Spleen (tissue), 7 donors: ENCODE data around the gene WFDC13.
"Not testable (repeated sequence)": the region's sequence is repeated elsewhere in the genome, so short reads cannot be mapped to it uniquely, and the experiment has no call there.

Experiments
- CTCF ChIP-seq, 11 experiments: fragments of 200-600 bp in 7 of 11; fragments of 450-650 bp in 4 of 11; sonication (generic) in 4 of 11; IDR thresholded peaks in 8 of 11; conservative IDR thresholded peaks in 3 of 11; 1 replicate in 7 of 11; 2 replicates in 4 of 11; pipeline versions ENCODE4 v1.4.0 to v1.8.0; 2016 to 2021; ENCODE audit warnings: antibody characterized with exemption in 11 of 11, inconsistent platforms in 4 of 11, mild to moderate bottlenecking in 1 of 11
- POLR2AphosphoS5 ChIP-seq, 3 donors: sonication (generic); formaldehyde crosslinking; IDR thresholded peaks; one replicate each; pipeline ENCODE4 v1.5.1; 2017; ENCODE audit warnings: antibody characterized with exemption in 3 of 3
- donor health status: DM: no; HTN: no; CAD: no; lungs with moderate emphysema.
- donor health status: DM: no; HTN: no; CAD: no.
- donor health status: DM: no; HTN: no; CAD: no.

DNA sequence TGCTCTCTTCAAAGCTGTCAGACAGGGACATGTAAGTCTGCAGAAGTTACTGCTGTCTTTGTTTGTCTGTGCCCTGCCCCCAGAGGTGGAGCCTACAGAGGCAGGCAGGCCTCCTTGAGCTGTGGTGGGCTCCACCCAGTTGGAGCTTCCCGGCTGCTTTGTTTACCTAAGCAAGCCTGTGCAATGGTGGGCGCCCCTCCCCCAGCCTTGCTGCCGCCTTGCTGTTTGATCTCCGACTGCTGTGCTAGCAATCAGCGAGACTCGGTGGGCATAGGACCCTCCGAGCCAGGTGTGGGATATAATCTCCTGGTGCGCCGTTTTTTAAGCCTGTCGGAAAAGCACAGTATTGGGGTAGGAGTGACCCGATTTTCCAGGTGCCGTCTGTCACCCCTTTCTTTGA is 8.5 kb upstream of the WFDC13 start:
- TF ChIP-seq CTCF (IDR thresholded peaks at IDR 0.05 in 8 of 11, conservative IDR thresholded peaks at IDR 0.05 in 3 of 11); POLR2AphosphoS5 (IDR thresholded peaks at IDR 0.05): not testable (repeated sequence)
